ENCODE measurements around the gene SCN2B.

Gene SCN2B

GRCh38 chr11:118142809-118143208 lies 33.6 kb downstream of the SCN2B start:
- TF ChIP-seq CTCF (conservative IDR thresholded peaks at IDR 0.05; ENCODE audit: low read depth), result no peak
- CTCF ChIA-PET, result interaction anchor here (0.6 to 7.1 kb wide), 2 partner anchors 28 to 220 kb away, joined by 7 to 47 read pairs; no protein-coding TSS in a partner anchor
- POLR2A ChIA-PET (ENCODE audit: low non-redundant PET), result no interaction called here
- no peak overlapping the region for H3K27ac ChIP-seq
- DNase-seq (ENCODE audit: low spot score), result no peak

- POLR2A ChIA-PET (ENCODE audit: low non-redundant PET), result no interaction called here
- no peak for TF ChIP-seq CTCF (conservative IDR thresholded peaks at IDR 0.05; ENCODE audit: low read depth)
Measured at GRCh38 chr11:118142081-118142480, 34.4 kb downstream of the SCN2B start.

GRCh38 chr11:118139578-118139977 lies 36.9 kb downstream of the SCN2B start:
- no peak for TF ChIP-seq CTCF (conservative IDR thresholded peaks at IDR 0.05; ENCODE audit: low read depth)
- no peak for DNase-seq (ENCODE audit: low spot score)
- ChIA-PET CTCF (interaction anchor here (1.7 kb wide), 1 partner anchor 32 kb away, joined by 3 read pairs; no protein-coding TSS in a partner anchor), POLR2A (ENCODE audit: low non-redundant PET) (no interaction called here)
- H3K27ac ChIP-seq, result no peak overlapping the region

More at GRCh38 chr11:118142081-118142480, 34.4 kb downstream of the SCN2B start:
- CTCF ChIA-PET, result interaction anchor here (7.1 kb wide), 1 partner anchor 28 kb away, joined by 47 read pairs; no protein-coding TSS in a partner anchor
- no peak overlapping the region; the same call in 1 of the 2 replicates for H3K27ac ChIP-seq
- DNase-seq (ENCODE audit: low spot score), result peak; percentile 75

GRCh38 chr11:118138839-118139420 lies 37.5 kb downstream of the SCN2B start:
- H3K27ac ChIP-seq, result no peak overlapping the region
- CTCF ChIA-PET, result no interaction called here
- DNase-seq (ENCODE audit: low spot score), result no peak
- no peak for TF ChIP-seq CTCF (conservative IDR thresholded peaks at IDR 0.05; ENCODE audit: low read depth)
- POLR2A ChIA-PET (ENCODE audit: low non-redundant PET), result interaction anchor here (0.6 kb wide), 1 partner anchor 850 kb away, joined by 3 read pairs; no protein-coding TSS in a partner anchor

GRCh38 chr11:118136801-118137200 lies 39.6 kb downstream of the SCN2B start:
- no peak for DNase-seq (ENCODE audit: low spot score)
- no peak for TF ChIP-seq CTCF (conservative IDR thresholded peaks at IDR 0.05; ENCODE audit: low read depth)
- POLR2A ChIA-PET (ENCODE audit: low non-redundant PET), result no interaction called here
- CTCF ChIA-PET, result no interaction called here
- H3K27ac ChIP-seq, result no peak overlapping the region

GRCh38 chr11:118136341-118136740 lies 40.1 kb downstream of the SCN2B start:
- no peak for TF ChIP-seq CTCF (conservative IDR thresholded peaks at IDR 0.05; ENCODE audit: low read depth)
- POLR2A ChIA-PET (ENCODE audit: low non-redundant PET), result no interaction called here
- CTCF ChIA-PET, result no interaction called here

More at GRCh38 chr11:118136341-118136740, 40.1 kb downstream of the SCN2B start:
- DNase-seq (ENCODE audit: low spot score), result no peak
- no peak overlapping the region for H3K27ac ChIP-seq

All from RWPE1 (cell line).